ENCODE results near the gene TMEM151A.

TMEM151A gene

DNA sequence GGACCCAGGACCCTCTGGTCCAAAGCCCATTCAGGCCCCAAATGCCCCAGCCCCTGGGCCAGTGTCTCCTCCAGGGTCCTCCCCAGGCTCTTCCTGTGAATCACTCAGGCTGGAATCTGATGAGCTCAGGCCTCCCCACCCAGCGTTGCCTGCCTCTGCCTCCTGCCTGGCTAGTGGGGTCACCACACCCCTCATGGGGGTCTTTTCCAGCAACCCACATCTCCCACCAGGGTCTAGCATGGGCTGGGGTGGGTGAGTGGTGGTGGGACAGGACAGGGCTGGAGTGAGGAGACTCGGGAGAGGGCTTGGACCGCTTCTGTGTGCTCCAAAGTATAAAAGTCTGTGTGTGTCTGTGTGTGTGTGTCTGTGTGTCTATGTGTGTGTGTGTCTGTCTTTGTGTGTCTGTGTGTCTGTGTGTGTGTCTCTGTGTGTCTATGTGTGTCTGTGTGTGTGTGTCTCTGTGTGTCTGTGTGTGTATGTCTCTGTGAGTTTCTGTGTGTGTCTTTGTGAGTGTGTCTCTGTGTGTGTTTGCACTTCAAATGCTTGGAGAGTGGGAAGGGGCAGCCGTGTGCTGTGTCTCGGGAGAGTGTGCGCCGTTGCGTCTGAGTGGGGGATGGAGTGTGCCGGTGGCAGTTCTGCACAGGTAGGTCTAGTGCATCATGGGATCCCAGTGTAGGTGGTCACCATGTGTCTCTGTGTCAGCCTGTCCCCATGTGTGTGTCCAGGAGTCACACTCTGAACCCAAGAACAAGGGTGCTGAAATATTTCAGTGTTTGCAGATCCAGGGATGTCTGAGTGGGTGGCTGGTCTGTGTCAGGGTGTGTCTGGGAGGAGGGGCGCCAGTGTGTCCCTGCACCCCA is 35.7 kb downstream of the TMEM151A start:
- H3K4me2 ChIP-seq (ENCODE audit: low read depth, low read length, poor library complexity, severe bottlenecking): no peak overlapping the region
- H3K9me2 ChIP-seq (replicated peaks; ENCODE audit: low read depth, low read length): no peaks in the 10 kb centered on the region
- TF ChIP-seq EZH2phosphoT487 (IDR thresholded peaks at IDR 0.05; ENCODE audit: borderline replicate concordance): no peak
- TF ChIP-seq, protein P1, sequence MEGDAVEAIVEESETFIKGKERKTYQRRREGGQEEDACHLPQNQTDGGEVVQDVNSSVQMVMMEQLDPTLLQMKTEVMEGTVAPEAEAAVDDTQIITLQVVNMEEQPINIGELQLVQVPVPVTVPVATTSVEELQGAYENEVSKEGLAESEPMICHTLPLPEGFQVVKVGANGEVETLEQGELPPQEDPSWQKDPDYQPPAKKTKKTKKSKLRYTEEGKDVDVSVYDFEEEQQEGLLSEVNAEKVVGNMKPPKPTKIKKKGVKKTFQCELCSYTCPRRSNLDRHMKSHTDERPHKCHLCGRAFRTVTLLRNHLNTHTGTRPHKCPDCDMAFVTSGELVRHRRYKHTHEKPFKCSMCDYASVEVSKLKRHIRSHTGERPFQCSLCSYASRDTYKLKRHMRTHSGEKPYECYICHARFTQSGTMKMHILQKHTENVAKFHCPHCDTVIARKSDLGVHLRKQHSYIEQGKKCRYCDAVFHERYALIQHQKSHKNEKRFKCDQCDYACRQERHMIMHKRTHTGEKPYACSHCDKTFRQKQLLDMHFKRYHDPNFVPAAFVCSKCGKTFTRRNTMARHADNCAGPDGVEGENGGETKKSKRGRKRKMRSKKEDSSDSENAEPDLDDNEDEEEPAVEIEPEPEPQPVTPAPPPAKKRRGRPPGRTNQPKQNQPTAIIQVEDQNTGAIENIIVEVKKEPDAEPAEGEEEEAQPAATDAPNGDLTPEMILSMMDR (conservative IDR thresholded peaks at IDR 0.05; ENCODE audit: low read length): no peak
- no peak overlapping the region for H2AFZ ChIP-seq (ENCODE audit: low read length)
- H3K79me2 ChIP-seq (ENCODE audit: insufficient read depth, low read length): no peaks in the 10 kb centered on the region
- peaks cover 31% of the 10 kb centered on the region for H3K4me1 ChIP-seq (ENCODE audit: insufficient read depth, low read length, poor library complexity, severe bottlenecking)
- H3K9ac ChIP-seq (ENCODE audit: low read depth, low read length, poor library complexity, severe bottlenecking): peak overlapping the region; percentile 38
- no peaks in the 10 kb centered on the region for H3K36me3 ChIP-seq (ENCODE audit: insufficient read depth, low read length)
- H3F3A ChIP-seq (ENCODE audit: low read depth): no peaks in the 10 kb centered on the region
- H4K20me1 ChIP-seq (ENCODE audit: insufficient read depth, low read length, poor library complexity, severe bottlenecking): no peaks in the 10 kb centered on the region
- no peak overlapping the region for H3K4me3 ChIP-seq (ENCODE audit: low read length, poor library complexity, severe bottlenecking)
- no peaks in the 10 kb centered on the region for H3K27me3 ChIP-seq (ENCODE audit: insufficient read depth, low read length, poor library complexity, severe bottlenecking)
- no peaks in the 10 kb centered on the region for H3K9me3 ChIP-seq (ENCODE audit: insufficient read depth, low read depth, low read length)

DNA sequence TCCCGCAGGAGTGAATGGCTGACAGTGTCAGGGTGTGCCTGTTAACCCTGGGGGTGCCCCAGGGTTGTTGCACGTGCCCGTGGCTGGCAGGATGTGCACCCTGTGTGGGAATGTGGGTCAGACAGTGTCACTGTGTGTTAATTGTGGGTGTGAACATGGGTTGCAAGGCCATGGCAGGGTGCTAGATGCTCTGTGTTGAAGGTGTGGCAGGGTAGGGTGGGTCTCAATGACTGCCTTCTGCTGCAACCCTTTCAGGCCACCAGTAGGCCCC is 36.3 kb downstream of the TMEM151A start:
- TF ChIP-seq EZH2phosphoT487 (IDR thresholded peaks at IDR 0.05; ENCODE audit: borderline replicate concordance): no peak
- TF ChIP-seq, protein P1 (conservative IDR thresholded peaks at IDR 0.05; ENCODE audit: low read length): no peak
- Histone ChIP-seq H3K4me2 (ENCODE audit: low read depth, low read length, poor library complexity, severe bottlenecking) (no peak overlapping the region), H3K36me3 (ENCODE audit: insufficient read depth, low read length) (no peaks in the 10 kb centered on the region), H3K9me3 (ENCODE audit: insufficient read depth, low read depth, low read length) (no peaks in the 10 kb centered on the region), H3F3A (ENCODE audit: low read depth) (no peaks in the 10 kb centered on the region), H3K79me2 (ENCODE audit: insufficient read depth, low read length) (no peaks in the 10 kb centered on the region), H3K4me3 (ENCODE audit: low read length, poor library complexity, severe bottlenecking) (no peak overlapping the region), H3K4me1 (ENCODE audit: insufficient read depth, low read length, poor library complexity, severe bottlenecking) (peaks cover 31% of the 10 kb centered on the region), H3K27me3 (ENCODE audit: insufficient read depth, low read length, poor library complexity, severe bottlenecking) (no peaks in the 10 kb centered on the region), H2AFZ (ENCODE audit: low read length) (peak overlapping the region; percentile 88), H3K9ac (ENCODE audit: low read depth, low read length, poor library complexity, severe bottlenecking) (no peak overlapping the region), H4K20me1 (ENCODE audit: insufficient read depth, low read length, poor library complexity, severe bottlenecking) (no peaks in the 10 kb centered on the region), H3K9me2 (replicated peaks; ENCODE audit: low read depth, low read length) (no peaks in the 10 kb centered on the region)

DNA sequence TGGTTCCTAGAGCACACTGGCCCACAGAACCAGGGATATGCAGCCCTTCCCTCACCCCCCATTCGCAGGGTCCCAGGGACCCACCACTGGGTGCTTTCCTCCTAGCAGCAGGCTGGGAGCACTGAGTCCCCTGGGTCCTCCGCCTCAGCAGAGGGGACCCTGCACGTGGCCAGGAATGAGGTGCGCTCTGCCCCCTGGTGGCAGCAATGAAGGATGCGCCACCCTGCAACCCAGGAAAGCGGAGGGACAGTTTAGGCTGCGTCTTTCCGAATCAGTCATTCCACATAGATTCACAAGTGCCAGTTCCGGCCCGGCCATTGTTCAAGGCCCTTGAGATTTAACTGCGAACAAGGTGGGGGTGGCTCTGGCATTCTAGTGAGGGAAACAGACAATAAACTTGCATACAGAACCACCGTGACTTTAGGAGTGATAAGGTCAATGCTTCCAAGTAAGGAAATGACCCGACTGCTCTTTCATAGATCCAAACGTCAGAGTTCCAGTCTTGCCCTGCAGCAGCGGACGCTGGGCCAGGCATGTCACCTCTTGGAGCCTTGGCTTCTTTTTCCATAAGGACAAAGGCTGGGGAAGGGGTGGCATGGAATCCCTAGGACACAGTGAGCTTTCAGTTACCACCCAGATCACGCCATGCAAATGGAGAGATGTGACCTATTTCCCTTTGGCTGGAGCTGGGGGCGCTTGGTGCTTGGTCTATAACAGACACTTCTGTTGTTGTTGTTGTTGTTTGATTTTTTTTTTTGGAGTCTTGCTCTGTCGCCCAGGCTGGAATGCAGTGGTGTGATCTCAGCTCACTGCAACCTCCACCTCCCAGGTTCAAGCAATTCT is 36.8 kb downstream of the TMEM151A start:
- no peak overlapping the region for H3K4me3 ChIP-seq (ENCODE audit: low read length, poor library complexity, severe bottlenecking)
- H3K4me1 ChIP-seq (ENCODE audit: insufficient read depth, low read length, poor library complexity, severe bottlenecking): peaks cover 31% of the 10 kb centered on the region
- H3K9ac ChIP-seq (ENCODE audit: low read depth, low read length, poor library complexity, severe bottlenecking): peak overlapping the region; percentile 15

More for the DNA sequence above, 36.8 kb downstream of the TMEM151A start:
- H3K9me2 ChIP-seq (replicated peaks; ENCODE audit: low read depth, low read length): no peaks in the 10 kb centered on the region
- no peaks in the 10 kb centered on the region for H3F3A ChIP-seq (ENCODE audit: low read depth)
- no peaks in the 10 kb centered on the region for H4K20me1 ChIP-seq (ENCODE audit: insufficient read depth, low read length, poor library complexity, severe bottlenecking)
- no peaks in the 10 kb centered on the region for H3K27me3 ChIP-seq (ENCODE audit: insufficient read depth, low read length, poor library complexity, severe bottlenecking)
- no peak for TF ChIP-seq EZH2phosphoT487 (IDR thresholded peaks at IDR 0.05; ENCODE audit: borderline replicate concordance)
- TF ChIP-seq, protein P1 (conservative IDR thresholded peaks at IDR 0.05; ENCODE audit: low read length): peak; percentile 93
- no peaks in the 10 kb centered on the region for H3K36me3 ChIP-seq (ENCODE audit: insufficient read depth, low read length)
- H3K79me2 ChIP-seq (ENCODE audit: insufficient read depth, low read length): no peaks in the 10 kb centered on the region
- peak overlapping the region; percentile 17 for H3K4me2 ChIP-seq (ENCODE audit: low read depth, low read length, poor library complexity, severe bottlenecking)
- no peaks in the 10 kb centered on the region for H3K9me3 ChIP-seq (ENCODE audit: insufficient read depth, low read depth, low read length)
- H2AFZ ChIP-seq (ENCODE audit: low read length): peak overlapping the region; percentile 88
